ENCODE measurements around the gene ATXN7L1. TPM values are rescaled to one million over a fixed set of nuclear protein-coding genes. Genes with fewer than 3 reads are reported as not detected.

The ATXN7L1 gene
- total RNA-seq, 4 donors from 2014 or later, result 8.0 to 14.1 (median 10.6) TPM

GRCh38 chr7:105640956-105641810 lies 235.2 kb downstream of the ATXN7L1 start:
- TF ChIP-seq CTCF (IDR thresholded peaks at IDR 0.05) (no peak), POLR2A (IDR thresholded peaks at IDR 0.05) (no peak)
- no peaks in the 10 kb centered on the region for H3K9me3 ChIP-seq
- intact Hi-C loops (cut with DNase I), result no loop called here
- H3K27me3 ChIP-seq, result no peaks in the 10 kb centered on the region
- H3K4me1 ChIP-seq, result no peaks in the 10 kb centered on the region
- H3K27ac ChIP-seq, result no peak overlapping the region
- H3K36me3 ChIP-seq, result peaks cover 4 to 87% (median 18%) of the 10 kb centered on the region in 3 donors
- no peak for DNase-seq
- no peak overlapping the region for H3K4me3 ChIP-seq
- 78 to 89% methylated on average over 9 to 11 of the region's 16 CpGs for WGBS, 2 donors

- TF ChIP-seq POLR2A (IDR thresholded peaks at IDR 0.05) (no peak), CTCF (IDR thresholded peaks at IDR 0.05) (no peak)
Measured at GRCh38 chr7:105639667-105640493, 236.5 kb downstream of the ATXN7L1 start.

GRCh38 chr7:105638902-105639495 lies 237.4 kb downstream of the ATXN7L1 start:
- no peaks in the 10 kb centered on the region for H3K9me3 ChIP-seq
- 84 to 88% methylated on average over 10 to 17 of the region's 24 CpGs for WGBS, 2 donors
- no peak overlapping the region for H3K27ac ChIP-seq
- no peak overlapping the region for H3K4me3 ChIP-seq
- no peaks in the 10 kb centered on the region for H3K27me3 ChIP-seq
- TF ChIP-seq CTCF (IDR thresholded peaks at IDR 0.05) (no peak), POLR2A (IDR thresholded peaks at IDR 0.05) (no peak)
- intact Hi-C loops (cut with DNase I), result no loop called here
- DNase-seq, result no peak
- H3K36me3 ChIP-seq, result peaks cover 8 to 98% (median 18%) of the 10 kb centered on the region in 3 donors
- no peaks in the 10 kb centered on the region for H3K4me1 ChIP-seq

More at GRCh38 chr7:105639667-105640493, 236.5 kb downstream of the ATXN7L1 start:
- Histone ChIP-seq H3K4me3 (no peak overlapping the region), H3K27ac (no peak overlapping the region), H3K9me3 (no peaks in the 10 kb centered on the region), H3K4me1 (no peaks in the 10 kb centered on the region), H3K36me3 (peaks cover 4 to 96% (median 18%) of the 10 kb centered on the region in 3 donors), H3K27me3 (no peaks in the 10 kb centered on the region)
- no peak for DNase-seq
- WGBS, 2 donors, result 82 to 93% methylated on average over 13 of the region's 19 CpGs
- intact Hi-C loops (cut with DNase I), result no loop called here

- intact Hi-C loops (cut with DNase I), result no loop called here
- H3K27ac ChIP-seq, result no peak overlapping the region
- 89% methylated on average over 7 to 8 of the region's 8 CpGs for WGBS, 2 donors
- DNase-seq, result no peak
- H3K36me3 ChIP-seq, result peaks cover 8 to 98% (median 18%) of the 10 kb centered on the region in 3 donors
- H3K27me3 ChIP-seq, result no peaks in the 10 kb centered on the region
- no peak overlapping the region for H3K4me3 ChIP-seq
- no peaks in the 10 kb centered on the region for H3K4me1 ChIP-seq
- no peaks in the 10 kb centered on the region for H3K9me3 ChIP-seq
- no peak for TF ChIP-seq CTCF (IDR thresholded peaks at IDR 0.05)
- TF ChIP-seq POLR2A (IDR thresholded peaks at IDR 0.05), result no peak
Measured at GRCh38 chr7:105638334-105638733, 238.1 kb downstream of the ATXN7L1 start.

Data from esophagus squamous epithelium (tissue), 5 donors.